ENCODE results near the gene SORCS2. TPM values are rescaled to one million over a fixed set of nuclear protein-coding genes. Genes with fewer than 3 reads are reported as not detected.

SORCS2 gene
- total and polyA plus RNA-seq, 2 of the 8 experiments (the other 6 are each of a cell fraction or from before 2014, with no cell fraction given): 0.36 to 1.8 TPM

GRCh38 chr4:7532043-7532442, 339.7 kb downstream of the SORCS2 start (continued):
- no peak for TF ChIP-seq GTF2F1 (IDR thresholded peaks at IDR 0.05; ENCODE audit: borderline replicate concordance, low read depth, low read length)
- TF ChIP-seq SIRT6 (IDR thresholded peaks at IDR 0.05; ENCODE audit: low read length): no peak
- TF ChIP-seq GABPA (IDR thresholded peaks at IDR 0.05; ENCODE audit: borderline replicate concordance, insufficient read depth, low read length): no peak
